A673 (cell line): Measurements from ENCODE around the gene RPH3AL.

Source experiments
- EZH2 ChIP-seq: fragments of 200-600 bp; sonication (generic); IDR thresholded peaks from 2 replicates; pipeline ENCODE4 v1.6.1; 2017; ENCODE audit warnings: borderline replicate concordance, low read depth, mild to moderate bottlenecking, mixed read lengths, antibody characterized with exemption, low read length; ENCODE audit not compliant: poor library complexity, severe bottlenecking
- TF ChIP-seq, protein P1 (sequence below): fragments of 300-800, 200-600 bp; sonication (generic); conservative IDR thresholded peaks from 2 replicates; pipeline ENCODE4 v1.5.1; 2017; ENCODE audit warnings: low read depth, mild to moderate bottlenecking, antibody characterized with exemption, low read length, moderate library complexity, mixed read lengths

DNA sequence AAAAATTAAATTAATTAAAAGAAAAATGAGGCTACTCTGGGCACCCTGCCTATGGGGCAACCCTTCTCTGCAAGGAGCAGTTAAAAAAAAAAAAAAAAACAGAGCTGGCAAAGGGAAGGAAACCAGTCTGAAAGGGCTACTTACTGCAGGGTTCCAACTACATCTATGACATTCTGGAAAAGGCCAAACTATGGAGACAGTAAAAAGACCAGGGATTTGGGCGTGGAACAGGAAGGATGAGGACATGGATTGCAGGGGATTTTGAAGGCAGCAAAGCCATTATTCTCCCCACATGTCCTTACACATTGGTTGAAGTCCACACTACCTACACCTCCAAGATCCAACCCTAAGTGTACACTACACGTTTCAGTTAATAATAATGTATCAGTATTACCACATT, 4.6 kb downstream of the RPH3AL start:
- TF ChIP-seq, protein P1, sequence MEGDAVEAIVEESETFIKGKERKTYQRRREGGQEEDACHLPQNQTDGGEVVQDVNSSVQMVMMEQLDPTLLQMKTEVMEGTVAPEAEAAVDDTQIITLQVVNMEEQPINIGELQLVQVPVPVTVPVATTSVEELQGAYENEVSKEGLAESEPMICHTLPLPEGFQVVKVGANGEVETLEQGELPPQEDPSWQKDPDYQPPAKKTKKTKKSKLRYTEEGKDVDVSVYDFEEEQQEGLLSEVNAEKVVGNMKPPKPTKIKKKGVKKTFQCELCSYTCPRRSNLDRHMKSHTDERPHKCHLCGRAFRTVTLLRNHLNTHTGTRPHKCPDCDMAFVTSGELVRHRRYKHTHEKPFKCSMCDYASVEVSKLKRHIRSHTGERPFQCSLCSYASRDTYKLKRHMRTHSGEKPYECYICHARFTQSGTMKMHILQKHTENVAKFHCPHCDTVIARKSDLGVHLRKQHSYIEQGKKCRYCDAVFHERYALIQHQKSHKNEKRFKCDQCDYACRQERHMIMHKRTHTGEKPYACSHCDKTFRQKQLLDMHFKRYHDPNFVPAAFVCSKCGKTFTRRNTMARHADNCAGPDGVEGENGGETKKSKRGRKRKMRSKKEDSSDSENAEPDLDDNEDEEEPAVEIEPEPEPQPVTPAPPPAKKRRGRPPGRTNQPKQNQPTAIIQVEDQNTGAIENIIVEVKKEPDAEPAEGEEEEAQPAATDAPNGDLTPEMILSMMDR = no peak
- no peak for TF ChIP-seq EZH2
